Astrocyte of the cerebellum (primary cell): ENCODE measurements around the gene NAA25.

Experiments used
- DNase-seq: peaks from one replicate; pipeline ENCODE4 v3.0.0-alpha.2; 2011; ENCODE audit warnings: low read depth
- H3K4me3 ChIP-seq: 2 replicates; pipeline ENCODE4 v1.5.1; 2011; ENCODE audit warnings: mild to moderate bottlenecking, low read depth, low read length, moderate library complexity
- in situ Hi-C: cut with HindIII; loops from 2 replicates; pipeline ENCODE4 v1.10.0; 2017; ENCODE audit warnings: low sequenced_read_pairs
- TF ChIP-seq, protein P1 (sequence below): IDR thresholded peaks from 2 replicates; pipeline ENCODE4 v1.5.1; 2012; ENCODE audit warnings: low read length, low read depth, moderate library complexity, mild to moderate bottlenecking; ENCODE audit errors: missing control alignments

Gene NAA25

DNA sequence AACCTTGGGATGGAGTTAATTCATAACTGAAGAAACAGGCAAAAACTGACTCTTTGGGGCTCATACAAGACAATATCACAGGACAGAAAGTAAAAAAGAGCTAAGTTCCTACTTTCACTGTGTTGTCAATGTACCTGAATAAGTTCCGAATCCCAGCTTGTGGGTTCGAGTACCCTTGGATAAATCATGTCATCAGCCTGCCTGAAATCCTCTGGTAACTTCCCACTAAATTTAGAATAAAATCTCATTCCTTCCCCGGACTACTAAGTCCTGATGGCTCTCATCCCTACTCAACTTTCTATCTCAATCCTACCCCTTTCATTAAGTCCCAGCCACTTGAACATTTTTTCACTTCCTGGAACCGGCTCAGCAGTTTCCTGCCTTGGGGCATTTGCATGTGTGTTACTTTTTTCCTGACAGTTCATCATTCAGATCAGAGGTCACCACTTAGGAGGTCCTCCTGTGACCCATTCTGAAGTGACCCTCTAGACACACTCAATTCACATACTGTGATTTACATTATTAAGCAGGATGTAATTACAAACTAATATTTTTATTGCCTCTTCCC lies 82.7 kb downstream of the NAA25 start:
- no peak for DNase-seq
- TF ChIP-seq, protein P1, sequence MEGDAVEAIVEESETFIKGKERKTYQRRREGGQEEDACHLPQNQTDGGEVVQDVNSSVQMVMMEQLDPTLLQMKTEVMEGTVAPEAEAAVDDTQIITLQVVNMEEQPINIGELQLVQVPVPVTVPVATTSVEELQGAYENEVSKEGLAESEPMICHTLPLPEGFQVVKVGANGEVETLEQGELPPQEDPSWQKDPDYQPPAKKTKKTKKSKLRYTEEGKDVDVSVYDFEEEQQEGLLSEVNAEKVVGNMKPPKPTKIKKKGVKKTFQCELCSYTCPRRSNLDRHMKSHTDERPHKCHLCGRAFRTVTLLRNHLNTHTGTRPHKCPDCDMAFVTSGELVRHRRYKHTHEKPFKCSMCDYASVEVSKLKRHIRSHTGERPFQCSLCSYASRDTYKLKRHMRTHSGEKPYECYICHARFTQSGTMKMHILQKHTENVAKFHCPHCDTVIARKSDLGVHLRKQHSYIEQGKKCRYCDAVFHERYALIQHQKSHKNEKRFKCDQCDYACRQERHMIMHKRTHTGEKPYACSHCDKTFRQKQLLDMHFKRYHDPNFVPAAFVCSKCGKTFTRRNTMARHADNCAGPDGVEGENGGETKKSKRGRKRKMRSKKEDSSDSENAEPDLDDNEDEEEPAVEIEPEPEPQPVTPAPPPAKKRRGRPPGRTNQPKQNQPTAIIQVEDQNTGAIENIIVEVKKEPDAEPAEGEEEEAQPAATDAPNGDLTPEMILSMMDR: no peak
- H3K4me3 ChIP-seq: no peak overlapping the region
- in situ Hi-C loops: no loop called here

DNA sequence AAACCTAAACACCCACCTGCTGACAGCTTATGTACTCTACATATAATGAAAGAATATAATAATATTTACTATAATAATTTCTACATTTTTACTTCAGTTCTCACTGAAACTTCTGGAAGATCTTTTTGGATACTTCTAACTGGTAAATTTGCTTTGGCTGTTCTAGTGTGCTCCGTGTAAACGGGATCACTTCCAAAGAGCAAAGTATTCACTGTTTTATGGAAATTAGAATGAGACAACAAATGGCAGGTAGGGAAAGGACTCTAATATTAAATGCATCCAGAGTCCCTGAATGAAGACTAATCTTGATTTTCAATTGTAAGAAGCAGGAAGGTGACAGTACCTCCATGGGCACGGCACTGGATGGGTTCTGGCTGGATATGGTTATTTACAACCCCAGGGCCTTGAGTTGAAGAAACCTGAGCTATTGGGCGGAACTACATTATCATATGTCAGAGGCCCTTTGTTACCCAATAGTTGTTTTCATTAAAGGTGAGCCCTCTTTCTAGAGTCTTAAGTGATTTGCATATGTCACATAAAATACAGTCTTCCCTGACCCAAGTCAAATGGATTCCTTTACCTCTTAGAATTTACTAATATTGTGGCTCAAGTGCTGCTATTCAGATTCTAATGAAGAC lies 84.7 kb downstream of the NAA25 start:
- no peak overlapping the region for H3K4me3 ChIP-seq
- TF ChIP-seq, protein P1: no peak
- no peak for DNase-seq
- in situ Hi-C loops: no loop called here

DNA sequence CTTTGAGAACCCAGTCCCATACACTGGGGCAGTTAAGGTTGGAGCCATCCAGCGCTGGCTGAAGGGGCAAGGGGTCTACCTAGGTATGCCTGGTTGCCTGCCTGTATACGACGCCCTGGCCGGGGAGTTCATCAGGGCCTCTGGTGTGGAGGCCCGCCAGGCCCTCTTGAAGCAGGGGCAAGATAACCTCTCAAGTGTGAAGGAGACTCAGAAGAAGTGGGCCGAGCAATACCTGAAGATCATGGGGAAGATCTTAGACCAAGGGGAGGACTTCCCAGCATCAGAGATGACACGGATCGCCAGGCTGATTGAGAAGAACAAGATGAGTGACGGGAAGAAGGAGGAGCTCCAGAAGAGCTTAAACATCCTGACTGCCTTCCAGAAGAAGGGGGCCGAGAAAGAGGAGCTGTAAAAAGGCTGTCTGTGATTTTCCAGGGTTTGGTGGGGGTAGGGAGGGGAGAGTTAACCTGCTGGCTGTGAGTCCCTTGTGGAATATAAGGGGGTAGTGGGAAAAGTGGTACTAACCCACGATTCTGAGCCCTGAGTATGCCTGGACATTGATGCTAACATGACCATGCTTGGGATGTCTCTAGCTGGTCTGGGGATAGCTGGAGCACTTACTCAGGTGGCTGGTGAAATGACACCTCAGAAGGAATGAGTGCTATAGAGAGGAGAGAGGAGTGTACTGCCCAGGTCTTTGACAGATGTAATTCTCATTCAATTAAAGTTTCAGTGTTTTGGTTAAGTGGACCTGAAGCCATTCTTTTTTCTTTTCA lies 86.2 kb downstream of the NAA25 start:
- in situ Hi-C loops: no loop called here
- no peak for DNase-seq
- H3K4me3 ChIP-seq: no peak overlapping the region
- TF ChIP-seq, protein P1: no peak

DNA sequence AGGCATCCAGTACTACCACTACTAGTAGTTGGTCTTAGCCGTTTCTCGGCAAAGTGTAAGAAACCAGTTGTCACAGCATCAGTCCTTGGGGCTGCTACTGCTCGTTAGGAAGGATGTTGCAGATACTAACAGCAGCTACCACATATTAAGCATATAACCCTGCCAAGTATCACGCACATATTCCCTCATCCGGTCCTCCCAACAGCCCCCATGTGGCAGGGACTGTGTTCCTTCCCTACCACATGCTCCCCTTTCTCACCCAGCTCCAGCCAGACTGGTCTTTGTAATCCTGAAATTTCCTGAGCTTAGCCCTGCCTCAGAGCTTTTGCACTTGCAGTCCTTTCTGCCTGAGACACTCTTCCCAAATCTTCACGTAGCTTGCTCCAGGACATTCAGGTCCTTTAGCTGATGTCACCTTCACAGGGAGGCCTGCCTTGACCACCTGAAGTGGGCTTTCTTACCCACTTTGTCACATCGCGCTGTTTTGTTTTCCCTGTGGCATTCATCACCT lies 87.6 kb downstream of the NAA25 start:
- in situ Hi-C loops: no loop called here
- H3K4me3 ChIP-seq: no peak overlapping the region
- DNase-seq: no peak
- TF ChIP-seq, protein P1: no peak

DNA sequence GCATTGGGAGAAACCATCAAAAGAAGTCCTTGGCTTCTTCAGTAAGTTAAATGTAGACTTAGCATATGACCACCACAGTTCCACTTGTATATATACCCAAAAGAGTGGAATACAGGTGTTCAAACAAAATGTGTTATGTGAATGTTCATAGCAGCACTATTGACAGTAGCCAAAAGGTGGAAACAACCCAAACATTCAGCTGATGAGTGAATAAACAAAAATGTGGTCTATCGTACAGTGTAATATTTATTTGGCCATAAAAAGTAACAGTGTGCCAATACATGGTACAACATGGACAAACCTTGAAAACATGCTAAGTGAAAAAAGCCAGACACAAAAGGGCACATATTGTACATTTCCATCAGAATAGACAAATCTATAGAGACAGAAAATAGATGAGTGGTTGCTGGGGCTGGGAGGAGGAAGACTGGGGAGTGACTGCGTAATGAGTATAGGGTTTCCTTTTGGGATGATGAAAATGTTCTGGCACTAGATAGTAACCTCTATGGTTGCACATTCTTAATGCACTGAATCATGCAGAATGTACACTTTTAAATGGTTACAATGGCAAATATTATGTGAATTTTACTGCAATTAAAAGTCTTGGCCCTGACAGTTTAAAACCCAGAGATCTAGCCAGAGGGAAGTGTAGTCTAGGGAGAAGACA lies 89.9 kb downstream of the NAA25 start:
- in situ Hi-C loops: no loop called here
- DNase-seq: peak; percentile 49
- TF ChIP-seq, protein P1: no peak
- no peak overlapping the region for H3K4me3 ChIP-seq

DNA sequence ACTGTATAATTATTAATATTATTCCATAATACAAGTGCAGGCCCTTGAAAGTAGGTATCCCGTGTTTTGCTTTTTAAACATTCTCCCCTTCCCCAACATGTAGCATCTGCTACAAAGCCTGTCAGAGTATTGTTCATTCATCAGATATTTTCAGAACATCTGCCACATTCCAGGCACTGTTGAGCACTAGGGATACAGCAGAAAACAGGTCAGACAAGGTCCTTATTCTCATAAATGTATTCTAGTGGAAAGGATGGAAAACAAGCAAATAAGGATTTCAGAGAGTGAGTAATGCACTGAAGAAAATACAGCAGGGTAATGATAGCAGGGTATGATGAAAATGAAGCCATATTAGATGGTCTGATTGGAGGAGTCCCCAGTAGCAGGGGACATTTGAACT lies 91.5 kb downstream of the NAA25 start:
- TF ChIP-seq, protein P1: no peak
- in situ Hi-C loops: no loop called here
- no peak overlapping the region for H3K4me3 ChIP-seq

More for the DNA sequence above, 91.5 kb downstream of the NAA25 start:
- DNase-seq: no peak
